Activated T-cell treated with anti-CD3 and anti-CD28 coated beads, Interleukin-2, amount 50 U/mL, for 72 hours (primary cell): ENCODE measurements around the gene PNLIP. TPM values are rescaled to one million over a fixed set of nuclear protein-coding genes. Genes with fewer than 3 reads are reported as not detected.
A peak's percentile ranks its signal among the peaks of the same experiment; 100 is the strongest.

Experiments used
- ATAC-seq, 2 donors: fragments of 150-1000 bp; cut with Tn5 transposase; replicated peaks in 1 of 2; 2 replicates each; pipeline ENCODE4 v1.10.0; 2021; ENCODE audit warnings: moderate library complexity in 2 of 2, mild to moderate bottlenecking in 1 of 2
- DNase-seq, 2 donors: peaks; one replicate each; pipeline ENCODE4 v3.0.0; 2021 to 2022; ENCODE audit warnings: mixed read lengths in 1 of 2
- H3K27ac Mint-ChIP-seq: one replicate; pipeline ENCODE4 v1.8.0; 2022; ENCODE audit warnings: mild to moderate bottlenecking, moderate library complexity, mixed read lengths
- H3K27me3 Mint-ChIP-seq: one replicate; pipeline ENCODE4 v1.8.0; 2022; ENCODE audit warnings: low read depth, mixed read lengths
- H3K36me3 Mint-ChIP-seq, 2 donors: one replicate each; pipeline ENCODE4 v1.8.0; 2022; ENCODE audit warnings: mixed read lengths in 2 of 2, mild to moderate bottlenecking in 1 of 2; ENCODE audit not compliant: insufficient read depth in 2 of 2
- H3K4me1 Mint-ChIP-seq: one replicate; pipeline ENCODE4 v1.8.0; 2022; ENCODE audit warnings: low read depth, mixed read lengths
- H3K4me3 Mint-ChIP-seq, 2 donors: one replicate each; pipeline ENCODE4 v1.8.0; 2022; ENCODE audit warnings: mild to moderate bottlenecking in 2 of 2, mixed read lengths in 2 of 2, moderate library complexity in 2 of 2
- H3K9me3 Mint-ChIP-seq, 2 donors: one replicate each; pipeline ENCODE4 v1.8.0; 2022; ENCODE audit warnings: mixed read lengths in 2 of 2
- total RNA-seq, 2 donors: library from RNA; stranded (reverse); gene quantifications; one replicate each; pipeline ENCODE4 v1.2.3, GENCODE V29; 2022

PNLIP gene
- not detected for total RNA-seq

GRCh38 chr10:116545756-116546155 lies at the start of gene PNLIP:
PNLIP (plus strand) TSS chr10:116545931; CDS start chr10:116546093, 162 bp downstream.
- no peak within 1 kb of the TSS for H3K4me3 Mint-ChIP-seq
- H3K27me3 Mint-ChIP-seq = no peaks in the 10 kb centered on the region

GRCh38 chr10:116504786-116505185 lies 40.9 kb upstream of the PNLIP start:
- DNase-seq = no peak
- ATAC-seq = no peak
- no peak overlapping the region for H3K4me3 Mint-ChIP-seq
- no peak overlapping the region for H3K27ac Mint-ChIP-seq
- H3K4me1 Mint-ChIP-seq = no peaks in the 10 kb centered on the region
- peaks cover 6% of the 10 kb centered on the region for H3K27me3 Mint-ChIP-seq
- peaks cover 0 to 2% of the 10 kb centered on the region in 2 donors for H3K9me3 Mint-ChIP-seq
- no peaks in the 10 kb centered on the region for H3K36me3 Mint-ChIP-seq

More at GRCh38 chr10:116545756-116546155, at the start of gene PNLIP:
- no peak for ATAC-seq
- peaks cover 0 to 2% of the 10 kb centered on the region in 2 donors for H3K9me3 Mint-ChIP-seq
- H3K36me3 Mint-ChIP-seq = peaks cover 0 to under 1% of the 10 kb centered on the region in 2 donors
- DNase-seq = no peak
- no peak within 1 kb of the TSS for H3K27ac Mint-ChIP-seq
- no peaks in the 10 kb centered on the region for H3K4me1 Mint-ChIP-seq

- Mint-ChIP-seq H3K4me3 (no peak overlapping the region), H3K9me3 (no peaks in the 10 kb centered on the region), H3K27me3 (peaks cover 6% of the 10 kb centered on the region), H3K27ac (no peak overlapping the region), H3K36me3 (no peaks in the 10 kb centered on the region), H3K4me1 (no peaks in the 10 kb centered on the region)
- ATAC-seq = no peak
- DNase-seq = no peak
These were observed 35.2 kb upstream of the PNLIP start for GRCh38 chr10:116510565-116510964.

GRCh38 chr10:116511365-116511764 lies 34.4 kb upstream of the PNLIP start:
- Mint-ChIP-seq H3K4me3 (no peak overlapping the region), H3K9me3 (no peaks in the 10 kb centered on the region), H3K27ac (no peak overlapping the region), H3K27me3 (peaks cover 6% of the 10 kb centered on the region), H3K36me3 (no peaks in the 10 kb centered on the region), H3K4me1 (no peaks in the 10 kb centered on the region)
- DNase-seq (no peak), ATAC-seq (no peak)

GRCh38 chr10:116521424-116522290 lies 24.1 kb upstream of the PNLIP start:
- H3K9me3 Mint-ChIP-seq = no peaks in the 10 kb centered on the region
- DNase-seq (peak; percentile 10), ATAC-seq (no peak)
- no peak overlapping the region for H3K4me3 Mint-ChIP-seq
- no peaks in the 10 kb centered on the region for H3K36me3 Mint-ChIP-seq
- H3K4me1 Mint-ChIP-seq = no peaks in the 10 kb centered on the region
- peaks cover 9% of the 10 kb centered on the region for H3K27me3 Mint-ChIP-seq
- no peak overlapping the region for H3K27ac Mint-ChIP-seq

- no peaks in the 10 kb centered on the region for H3K36me3 Mint-ChIP-seq
- ATAC-seq (no peak), DNase-seq (no peak)
- H3K27ac Mint-ChIP-seq = no peak overlapping the region
- no peaks in the 10 kb centered on the region for H3K9me3 Mint-ChIP-seq
- H3K27me3 Mint-ChIP-seq = peaks cover 9% of the 10 kb centered on the region
- H3K4me1 Mint-ChIP-seq = no peaks in the 10 kb centered on the region
- H3K4me3 Mint-ChIP-seq = no peak overlapping the region
These were observed 22.8 kb upstream of the PNLIP start for GRCh38 chr10:116522803-116523381.

GRCh38 chr10:116524736-116525135 lies 21.0 kb upstream of the PNLIP start:
- H3K4me3 Mint-ChIP-seq = no peak overlapping the region
- DNase-seq (no peak), ATAC-seq (no peak)
- no peak overlapping the region for H3K27ac Mint-ChIP-seq
- no peaks in the 10 kb centered on the region for H3K4me1 Mint-ChIP-seq
- H3K27me3 Mint-ChIP-seq = peaks cover 9% of the 10 kb centered on the region
- no peaks in the 10 kb centered on the region for H3K9me3 Mint-ChIP-seq
- no peaks in the 10 kb centered on the region for H3K36me3 Mint-ChIP-seq

GRCh38 chr10:116526219-116526618 lies 19.5 kb upstream of the PNLIP start:
- Mint-ChIP-seq H3K9me3 (no peaks in the 10 kb centered on the region), H3K36me3 (no peaks in the 10 kb centered on the region), H3K4me1 (no peaks in the 10 kb centered on the region), H3K27ac (no peak overlapping the region), H3K4me3 (no peak overlapping the region), H3K27me3 (peaks cover 8% of the 10 kb centered on the region)
- no peak for ATAC-seq
- DNase-seq = no peak

- Mint-ChIP-seq H3K4me1 (no peaks in the 10 kb centered on the region), H3K9me3 (peaks cover 7 to 15% of the 10 kb centered on the region in 2 donors), H3K27me3 (peaks cover 6% of the 10 kb centered on the region), H3K36me3 (peaks cover 0 to 7% of the 10 kb centered on the region in 2 donors), H3K4me3 (no peak overlapping the region), H3K27ac (no peak overlapping the region)
- ATAC-seq (no peak), DNase-seq (no peak)
These were observed 8.9 kb upstream of the PNLIP start for GRCh38 chr10:116536810-116537209.

GRCh38 chr10:116538456-116538855 lies 7.3 kb upstream of the PNLIP start:
- no peak overlapping the region for H3K27ac Mint-ChIP-seq
- peaks cover 6% of the 10 kb centered on the region for H3K27me3 Mint-ChIP-seq
- no peak for DNase-seq
- H3K4me3 Mint-ChIP-seq = no peak overlapping the region
- peaks cover 0 to 7% of the 10 kb centered on the region in 2 donors for H3K36me3 Mint-ChIP-seq
- ATAC-seq = no peak
- H3K9me3 Mint-ChIP-seq = peaks cover 7 to 9% of the 10 kb centered on the region in 2 donors
- H3K4me1 Mint-ChIP-seq = no peaks in the 10 kb centered on the region

GRCh38 chr10:116538992-116539391 lies 6.7 kb upstream of the PNLIP start:
- Mint-ChIP-seq H3K36me3 (peaks cover 0 to 7% of the 10 kb centered on the region in 2 donors), H3K27ac (no peak overlapping the region), H3K4me3 (no peak overlapping the region), H3K27me3 (peaks cover 6% of the 10 kb centered on the region), H3K4me1 (no peaks in the 10 kb centered on the region), H3K9me3 (peaks cover 7 to 9% of the 10 kb centered on the region in 2 donors)
- ATAC-seq (no peak), DNase-seq (no peak)

GRCh38 chr10:116540814-116541213 lies 4.9 kb upstream of the PNLIP start:
- no peak for DNase-seq
- H3K4me1 Mint-ChIP-seq = no peaks in the 10 kb centered on the region
- H3K36me3 Mint-ChIP-seq = peaks cover 0 to 7% of the 10 kb centered on the region in 2 donors
- H3K27ac Mint-ChIP-seq = no peak overlapping the region
- peaks cover 6% of the 10 kb centered on the region for H3K27me3 Mint-ChIP-seq
- no peak for ATAC-seq
- peaks cover 7 to 8% of the 10 kb centered on the region in 2 donors for H3K9me3 Mint-ChIP-seq
- H3K4me3 Mint-ChIP-seq = no peak overlapping the region

- no peak for DNase-seq
- Mint-ChIP-seq H3K36me3 (peaks cover 0 to 7% of the 10 kb centered on the region in 2 donors), H3K4me3 (no peak overlapping the region), H3K27me3 (peaks cover 6% of the 10 kb centered on the region), H3K9me3 (peaks cover 7 to 8% of the 10 kb centered on the region in 2 donors), H3K4me1 (no peaks in the 10 kb centered on the region), H3K27ac (no peak overlapping the region)
- ATAC-seq = no peak
These were observed 3.6 kb upstream of the PNLIP start for GRCh38 chr10:116542007-116542677.
